ENCODE results near the gene GSC2. TPM values are rescaled to one million over a fixed set of nuclear protein-coding genes. Genes with fewer than 3 reads are reported as not detected.

Gene GSC2
- total and polyA plus RNA-seq, 9 of the 15 experiments (the other 6 are each of a cell fraction or from before 2014, with no cell fraction given) = not detected

GRCh38 chr22:19097518-19097917 is 52.6 kb downstream of the GSC2 start (continued):
- TF ChIP-seq PTTG1 (tag; IDR thresholded peaks at IDR 0.05; ENCODE audit: low read depth) (no peak), ZNF133 (CRISPR knock-in tag; IDR thresholded peaks at IDR 0.05) (0 out of 2 replicates have a peak, but pooled peaks have one; percentile 30), DDX20 (tag; IDR thresholded peaks at IDR 0.05; ENCODE audit: low read depth) (no peak), NR1H2 (CRISPR knock-in tag; IDR thresholded peaks at IDR 0.05) (no peak), ZNF707 (CRISPR knock-in tag; conservative IDR thresholded peaks at IDR 0.05) (0 out of 2 replicates have a peak, but pooled peaks have one; percentile 36), ZFP30 (CRISPR knock-in tag; IDR thresholded peaks at IDR 0.05; ENCODE audit: borderline replicate concordance) (no peak), REST (IDR thresholded peaks at IDR 0.05; ENCODE audit: borderline replicate concordance) (no peak), REST (CRISPR knock-in tag; IDR thresholded peaks at IDR 0.05; ENCODE audit: low read depth) (0 out of 2 replicates have a peak, but pooled peaks have one; percentile 37), ZNF583 (CRISPR knock-in tag; IDR thresholded peaks at IDR 0.05) (0 out of 2 replicates have a peak, but pooled peaks have one; percentile 11), TBP (optimal IDR thresholded peaks at IDR 0.05; ENCODE audit: low read depth, low read length) (no peak), SMAD4 (CRISPR knock-in tag; conservative IDR thresholded peaks at IDR 0.05) (0 out of 2 replicates have a peak, but pooled peaks have one; percentile 11), STAG1 (CRISPR knock-in tag; IDR thresholded peaks at IDR 0.05; ENCODE audit: borderline replicate concordance) (peak; percentile 58)

Data from K562 (cell line).